ENCODE results near the gene DIS3L2.
"Not testable (repeated sequence)": the region's sequence is repeated elsewhere in the genome, so short reads cannot be mapped to it uniquely, and the experiment has no call there.

DIS3L2 gene

GRCh38 chr2:232372231-232373208 lies 411.0 kb downstream of the DIS3L2 start:
- DNase-seq (ENCODE audit: low spot score), result no peak

GRCh38 chr2:232374356-232374755 lies 412.8 kb downstream of the DIS3L2 start:
- DNase-seq (ENCODE audit: low spot score), result no peak

GRCh38 chr2:232375164-232375563 lies 413.7 kb downstream of the DIS3L2 start:
- DNase-seq (ENCODE audit: low spot score), result no peak

- no peak for DNase-seq (ENCODE audit: low spot score)
Measured at GRCh38 chr2:232376260-232376659, 414.7 kb downstream of the DIS3L2 start.

- no peak for DNase-seq (ENCODE audit: low spot score)
Measured at GRCh38 chr2:232376713-232377112, 415.2 kb downstream of the DIS3L2 start.

GRCh38 chr2:232377319-232377718 lies 415.8 kb downstream of the DIS3L2 start:
- DNase-seq (ENCODE audit: low spot score), result no peak

GRCh38 chr2:232377841-232378734 lies 416.6 kb downstream of the DIS3L2 start:
- DNase-seq (ENCODE audit: low spot score), result no peak

- not testable (repeated sequence) for DNase-seq (ENCODE audit: low spot score)
Measured at GRCh38 chr2:232378735-232379151, 417.2 kb downstream of the DIS3L2 start, which contains the start of gene ALPP. TSS of gene ALPP (plus strand) at chr2:232378751. CDS start at chr2:232378803, 52 bp downstream.

GRCh38 chr2:232379610-232380590 lies 418.4 kb downstream of the DIS3L2 start:
- not testable (repeated sequence) for DNase-seq (ENCODE audit: low spot score)

- not testable (repeated sequence) for DNase-seq (ENCODE audit: low spot score)
Measured at GRCh38 chr2:232381204-232382031, 419.9 kb downstream of the DIS3L2 start.

GRCh38 chr2:232382331-232383225 lies 421.1 kb downstream of the DIS3L2 start:
- DNase-seq (ENCODE audit: low spot score), result no peak

GRCh38 chr2:232384466-232384865 lies 423.0 kb downstream of the DIS3L2 start:
- no peak for DNase-seq (ENCODE audit: low spot score)

- DNase-seq (ENCODE audit: low spot score), result not testable (repeated sequence)
Measured at GRCh38 chr2:232385058-232385457, 423.5 kb downstream of the DIS3L2 start.

- DNase-seq (ENCODE audit: low spot score), result no peak
Measured at GRCh38 chr2:232385660-232386489, 424.4 kb downstream of the DIS3L2 start.

- no peak for DNase-seq (ENCODE audit: low spot score)
Measured at GRCh38 chr2:232386490-232386739, 424.9 kb downstream of the DIS3L2 start.

Measured in CD4-positive, alpha-beta T cell treated with Interleukin-15 for 4 hours (primary cell).